GM21381 (cell line): ENCODE results near the gene NPAS3.

ENCODE experiments used
- ATAC-seq: cut with Tn5 transposase; IDR thresholded peaks from one replicate; pipeline ENCODE4 v1.9.1; 2021; ENCODE audit warnings: mild to moderate bottlenecking, moderate library complexity; ENCODE audit not compliant: unreplicated experiment

The NPAS3 gene

GRCh38 chr14:33686856-33687255 is 748.2 kb downstream of the NPAS3 start:
- ATAC-seq = no peak

GRCh38 chr14:33689680-33690079 is 751.0 kb downstream of the NPAS3 start:
- ATAC-seq = no peak

DNA sequence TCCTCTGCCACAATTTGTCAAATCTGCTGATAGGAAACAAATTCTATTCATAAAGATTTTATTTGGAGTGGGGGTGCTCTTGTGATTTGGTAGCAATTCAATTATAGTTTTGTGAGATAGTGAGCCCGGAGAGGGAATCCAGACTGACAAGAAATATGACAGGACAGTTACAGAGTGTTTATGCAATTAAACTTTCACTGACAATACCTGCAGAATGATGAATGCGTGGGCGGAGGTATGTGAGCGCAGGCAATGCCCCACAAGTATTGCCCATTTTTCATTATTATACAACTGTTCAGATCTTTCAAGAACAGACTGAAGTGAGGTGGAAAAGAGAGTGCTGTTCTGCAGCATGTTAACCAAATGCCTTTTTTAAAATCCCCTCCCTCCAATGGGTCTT is 753.2 kb downstream of the NPAS3 start:
- ATAC-seq = no peak

- ATAC-seq = no peak
Observed at GRCh38 chr14:33692762-33693161, 754.1 kb downstream of the NPAS3 start.

- no peak for ATAC-seq
Observed at GRCh38 chr14:33693237-33693636, 754.6 kb downstream of the NPAS3 start.

GRCh38 chr14:33696165-33696564 is 757.5 kb downstream of the NPAS3 start:
- ATAC-seq = no peak

- ATAC-seq = no peak
Observed at GRCh38 chr14:33699300-33699983, 760.8 kb downstream of the NPAS3 start.

GRCh38 chr14:33700052-33700451 is 761.4 kb downstream of the NPAS3 start:
- no peak for ATAC-seq

GRCh38 chr14:33702293-33702692 is 763.6 kb downstream of the NPAS3 start:
- no peak for ATAC-seq

DNA sequence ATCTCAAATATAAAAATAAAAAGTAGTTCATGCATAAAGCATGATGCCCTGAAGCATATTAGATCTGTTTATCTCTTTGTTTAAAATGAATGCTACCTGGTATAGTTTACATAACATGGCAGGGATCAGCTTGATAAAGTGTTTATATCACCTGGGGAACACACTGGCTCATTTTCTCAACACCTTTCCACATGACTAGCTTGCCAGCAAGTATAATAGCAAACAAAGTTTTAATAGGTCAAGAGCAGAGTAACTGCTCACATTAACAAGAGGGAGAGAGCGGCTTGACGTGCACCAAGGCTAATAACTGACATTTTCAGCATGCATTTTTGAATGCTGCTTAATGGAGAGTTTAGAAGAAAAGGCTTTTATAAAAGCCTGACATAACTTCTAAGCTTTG is 765.8 kb downstream of the NPAS3 start:
- ATAC-seq = no peak

GRCh38 chr14:33705490-33705889 is 766.8 kb downstream of the NPAS3 start:
- ATAC-seq = no peak

DNA sequence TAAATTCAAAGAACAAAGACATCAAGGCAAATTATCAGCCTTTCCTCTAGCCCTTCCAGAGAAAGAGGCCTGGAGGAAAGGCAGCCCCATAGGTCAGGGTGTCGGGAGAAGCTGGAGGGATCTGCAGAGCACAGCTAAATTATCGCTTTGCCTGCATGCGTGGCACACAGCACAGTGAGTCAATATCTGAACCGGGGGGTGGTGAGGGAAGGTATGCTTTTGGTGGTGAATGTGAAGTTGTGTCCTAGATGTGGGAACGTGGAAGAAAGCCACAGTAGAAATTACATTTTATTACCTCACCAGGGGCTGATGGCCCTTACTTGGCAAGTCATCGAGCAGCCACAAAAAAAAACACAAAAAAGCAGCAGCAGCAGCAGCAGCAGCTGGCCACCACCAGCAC is 769.0 kb downstream of the NPAS3 start:
- ATAC-seq = no peak

DNA sequence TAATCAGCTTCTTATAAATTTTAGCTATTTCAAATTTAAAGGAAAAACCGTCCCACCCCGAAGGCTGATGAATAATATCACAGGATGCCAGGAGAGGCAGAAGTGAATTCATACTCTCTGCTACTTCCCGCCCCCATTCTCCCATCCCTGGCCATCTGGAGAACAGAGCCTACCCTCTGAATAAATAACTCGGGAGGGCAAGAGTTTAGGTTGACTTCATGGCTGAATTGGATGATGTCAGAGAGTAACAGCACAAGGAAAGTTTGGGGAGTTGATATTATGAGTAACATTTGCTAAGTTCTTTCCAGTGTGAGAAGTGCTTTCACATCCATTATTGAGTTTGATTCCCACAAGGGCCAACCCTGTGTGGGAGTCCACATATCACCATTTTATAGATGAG is 770.6 kb downstream of the NPAS3 start:
- no peak for ATAC-seq

GRCh38 chr14:33709711-33710110 is 771.0 kb downstream of the NPAS3 start:
- ATAC-seq = no peak

- ATAC-seq = no peak
Observed at GRCh38 chr14:33710273-33710672, 771.6 kb downstream of the NPAS3 start.

- no peak for ATAC-seq
Observed at GRCh38 chr14:33711194-33711593, 772.5 kb downstream of the NPAS3 start.

GRCh38 chr14:33711811-33712216 is 773.1 kb downstream of the NPAS3 start:
- no peak for ATAC-seq

- ATAC-seq = no peak
Observed at GRCh38 chr14:33714527-33715226, 776.0 kb downstream of the NPAS3 start.

GRCh38 chr14:33715227-33715528 is 776.5 kb downstream of the NPAS3 start:
- ATAC-seq = no peak

DNA sequence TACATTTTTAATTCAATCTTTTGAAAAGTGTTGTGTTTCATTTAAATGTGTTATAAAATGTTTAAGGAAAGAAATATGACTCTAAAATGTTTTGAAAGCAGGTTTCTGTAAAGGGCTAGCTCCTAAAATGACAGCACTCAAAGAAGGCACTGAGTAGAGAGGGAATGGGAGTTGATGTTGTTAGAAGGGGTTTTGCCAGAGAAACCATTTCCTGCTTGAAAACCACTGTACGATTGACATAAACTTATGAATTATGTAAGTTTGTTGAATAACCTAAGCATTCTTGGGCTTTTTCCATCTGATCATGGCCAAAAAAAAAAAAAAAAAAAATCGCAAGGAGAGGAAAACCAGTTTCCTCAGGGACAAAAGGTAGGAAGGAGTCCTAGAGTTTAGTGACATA is 778.2 kb downstream of the NPAS3 start:
- ATAC-seq = no peak

GRCh38 chr14:33717866-33718265 is 779.2 kb downstream of the NPAS3 start:
- ATAC-seq = no peak

DNA sequence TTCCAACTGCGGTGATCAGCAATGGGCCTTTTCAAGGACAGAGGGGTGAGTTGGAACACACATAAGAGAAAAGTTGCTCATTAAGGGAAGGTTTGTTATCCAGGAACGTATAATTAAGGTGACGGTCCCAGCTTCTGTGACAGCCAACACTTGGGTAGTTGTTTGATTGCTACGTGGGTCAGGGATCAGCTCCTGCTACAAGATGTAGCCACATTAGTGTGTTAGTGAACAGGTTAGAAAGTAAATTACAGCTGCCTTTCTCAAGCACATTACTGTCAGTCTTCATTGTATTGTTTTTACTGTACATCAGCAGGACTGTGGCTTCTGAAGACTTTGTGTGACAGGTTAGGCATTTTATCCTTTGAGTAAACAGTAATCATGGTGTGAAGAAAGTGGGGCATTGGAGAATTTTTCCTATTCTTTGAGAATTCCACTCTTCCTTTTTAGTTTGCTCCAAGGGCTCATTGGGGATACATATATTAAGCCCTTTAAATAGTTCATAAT is 781.7 kb downstream of the NPAS3 start:
- ATAC-seq = no peak

DNA sequence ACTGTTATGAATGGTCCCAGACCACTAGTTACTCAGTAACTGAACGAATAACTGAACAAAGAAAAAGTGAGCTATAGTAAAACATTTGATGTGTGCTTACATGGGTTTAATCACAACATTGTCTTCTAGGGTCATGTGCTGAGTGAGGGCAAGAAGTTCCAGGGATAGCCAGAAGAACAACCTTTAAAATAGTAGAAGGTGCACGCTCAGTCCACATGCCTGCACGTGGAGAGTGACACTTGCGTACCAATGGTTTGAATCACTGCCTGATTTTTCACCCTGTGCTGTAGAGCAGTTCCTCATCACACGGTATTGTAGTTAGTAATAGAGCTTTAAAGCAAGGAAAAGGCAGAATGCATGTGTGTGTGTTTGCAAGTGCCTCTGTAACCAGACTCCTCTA is 788.0 kb downstream of the NPAS3 start:
- no peak for ATAC-seq
